Vagina (tissue), 2 donors: ENCODE data around the gene LRRC59. TPM values are rescaled to one million over a fixed set of nuclear protein-coding genes. Genes with fewer than 3 reads are reported as not detected.

ENCODE experiments used
- DNase-seq, 2 donors: peaks; one replicate each; pipeline ENCODE4 v3.0.0-alpha.2; 2017; ENCODE audit errors: extremely low spot score in 2 of 2
- H3K27ac ChIP-seq: fragments of 200-600 bp; sonication (generic); one replicate; pipeline ENCODE4 v1.5.1; 2019
- H3K27me3 ChIP-seq: fragments of 200-600 bp; sonication (generic); one replicate; pipeline ENCODE4 v1.5.1; 2019
- H3K36me3 ChIP-seq, 2 donors: fragments of 200-600 bp; sonication (generic); one replicate each; pipeline ENCODE4 v1.5.1; 2017 to 2019
- H3K4me1 ChIP-seq: fragments of 200-600 bp; sonication (generic); one replicate; pipeline ENCODE4 v1.5.1; 2019
- H3K4me3 ChIP-seq, 2 donors: fragments of 200-600 bp; sonication (generic); 1 replicate in 1 of 2; 2 replicates in 1 of 2; pipeline ENCODE4 v1.5.1; 2016 to 2019
- H3K9me3 ChIP-seq: fragments of 200-600 bp; sonication (generic); one replicate; pipeline ENCODE4 v1.5.1; 2019
- POLR2A ChIP-seq, 2 donors: fragments of 450-650 bp; IDR thresholded peaks; one replicate each; pipeline ENCODE4 v1.6.1; 2017; ENCODE audit warnings: antibody characterized with exemption in 2 of 2, mild to moderate bottlenecking in 2 of 2, moderate library complexity in 2 of 2
- POLR2AphosphoS5 ChIP-seq, 2 donors: sonication (generic); formaldehyde crosslinking; IDR thresholded peaks; one replicate each; pipeline ENCODE4 v1.9.0; 2017; ENCODE audit warnings: antibody characterized with exemption in 2 of 2, mild to moderate bottlenecking in 2 of 2, low read depth in 1 of 2; ENCODE audit not compliant: insufficient read depth in 1 of 2
- intact Hi-C: fragments of 100-400 bp; cut with DNase I; formaldehyde crosslinking; loops from one replicate; pipeline ENCODE4 v1.15.1; 2023
- total RNA-seq: library from RNA; depleted of rRNA; stranded (reverse); fragments of >200 nt; gene quantifications from one replicate; pipeline ENCODE4 v1.2.3, GENCODE V29; 2016
- TF ChIP-seq, protein P1 (sequence below), 3 experiments: fragments of 450-650 bp in 2 of 3; fragments of 200-600 bp in 1 of 3; sonication (generic) in 1 of 3; IDR thresholded peaks; one replicate each; pipeline ENCODE4 v1.5.1; 2017 to 2019; ENCODE audit warnings: antibody characterized with exemption in 3 of 3, mild to moderate bottlenecking in 2 of 3, moderate library complexity in 2 of 3

Gene LRRC59
- total RNA-seq, 1 donor from 2014 or later = 49.6 TPM

- Histone ChIP-seq H3K4me1 (peaks cover 63% of the 10 kb centered on the region), H3K27ac (peak overlapping the region; percentile 89), H3K27me3 (no peaks in the 10 kb centered on the region), H3K36me3 (no peaks in the 10 kb centered on the region), H3K4me3 (peak overlapping the region; percentile 72), H3K9me3 (no peaks in the 10 kb centered on the region)
- intact Hi-C loops = no loop called here
- no peak for DNase-seq
- TF ChIP-seq, protein P1, sequence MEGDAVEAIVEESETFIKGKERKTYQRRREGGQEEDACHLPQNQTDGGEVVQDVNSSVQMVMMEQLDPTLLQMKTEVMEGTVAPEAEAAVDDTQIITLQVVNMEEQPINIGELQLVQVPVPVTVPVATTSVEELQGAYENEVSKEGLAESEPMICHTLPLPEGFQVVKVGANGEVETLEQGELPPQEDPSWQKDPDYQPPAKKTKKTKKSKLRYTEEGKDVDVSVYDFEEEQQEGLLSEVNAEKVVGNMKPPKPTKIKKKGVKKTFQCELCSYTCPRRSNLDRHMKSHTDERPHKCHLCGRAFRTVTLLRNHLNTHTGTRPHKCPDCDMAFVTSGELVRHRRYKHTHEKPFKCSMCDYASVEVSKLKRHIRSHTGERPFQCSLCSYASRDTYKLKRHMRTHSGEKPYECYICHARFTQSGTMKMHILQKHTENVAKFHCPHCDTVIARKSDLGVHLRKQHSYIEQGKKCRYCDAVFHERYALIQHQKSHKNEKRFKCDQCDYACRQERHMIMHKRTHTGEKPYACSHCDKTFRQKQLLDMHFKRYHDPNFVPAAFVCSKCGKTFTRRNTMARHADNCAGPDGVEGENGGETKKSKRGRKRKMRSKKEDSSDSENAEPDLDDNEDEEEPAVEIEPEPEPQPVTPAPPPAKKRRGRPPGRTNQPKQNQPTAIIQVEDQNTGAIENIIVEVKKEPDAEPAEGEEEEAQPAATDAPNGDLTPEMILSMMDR (IDR thresholded peaks at IDR 0.05) = no peak
- TF ChIP-seq POLR2A (IDR thresholded peaks at IDR 0.05) = no peak
- TF ChIP-seq POLR2AphosphoS5 (IDR thresholded peaks at IDR 0.05; ENCODE audit: insufficient read depth in 1 of 2, low read depth in 1 of 2) = no peak
Measured at GRCh38 chr17:50426814-50427787, 29.8 kb upstream of the LRRC59 start.

DNA sequence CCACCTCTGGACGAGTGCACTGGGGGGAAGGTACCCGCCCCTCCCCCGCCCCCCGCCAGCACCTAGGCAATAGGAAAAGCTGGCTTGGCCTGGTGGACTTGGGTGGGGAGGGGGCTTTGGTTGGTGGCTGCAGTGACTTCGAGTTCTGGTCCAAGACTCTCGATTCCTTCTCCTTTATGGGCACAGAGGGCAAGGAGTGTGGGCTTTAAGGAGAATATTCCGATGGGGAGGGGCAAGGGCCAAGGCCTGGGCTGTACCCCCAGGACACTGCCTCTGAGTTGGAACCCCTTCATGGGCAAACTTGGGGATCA lies 29.1 kb upstream of the LRRC59 start:
- Histone ChIP-seq H3K27ac (peak overlapping the region; percentile 89), H3K4me1 (peaks cover 70% of the 10 kb centered on the region), H3K4me3 (peak overlapping the region; percentile 72), H3K36me3 (no peaks in the 10 kb centered on the region), H3K27me3 (no peaks in the 10 kb centered on the region), H3K9me3 (no peaks in the 10 kb centered on the region)
- DNase-seq = no peak
- intact Hi-C loops = no loop called here
- TF ChIP-seq, protein P1 (IDR thresholded peaks at IDR 0.05) = no peak

DNA sequence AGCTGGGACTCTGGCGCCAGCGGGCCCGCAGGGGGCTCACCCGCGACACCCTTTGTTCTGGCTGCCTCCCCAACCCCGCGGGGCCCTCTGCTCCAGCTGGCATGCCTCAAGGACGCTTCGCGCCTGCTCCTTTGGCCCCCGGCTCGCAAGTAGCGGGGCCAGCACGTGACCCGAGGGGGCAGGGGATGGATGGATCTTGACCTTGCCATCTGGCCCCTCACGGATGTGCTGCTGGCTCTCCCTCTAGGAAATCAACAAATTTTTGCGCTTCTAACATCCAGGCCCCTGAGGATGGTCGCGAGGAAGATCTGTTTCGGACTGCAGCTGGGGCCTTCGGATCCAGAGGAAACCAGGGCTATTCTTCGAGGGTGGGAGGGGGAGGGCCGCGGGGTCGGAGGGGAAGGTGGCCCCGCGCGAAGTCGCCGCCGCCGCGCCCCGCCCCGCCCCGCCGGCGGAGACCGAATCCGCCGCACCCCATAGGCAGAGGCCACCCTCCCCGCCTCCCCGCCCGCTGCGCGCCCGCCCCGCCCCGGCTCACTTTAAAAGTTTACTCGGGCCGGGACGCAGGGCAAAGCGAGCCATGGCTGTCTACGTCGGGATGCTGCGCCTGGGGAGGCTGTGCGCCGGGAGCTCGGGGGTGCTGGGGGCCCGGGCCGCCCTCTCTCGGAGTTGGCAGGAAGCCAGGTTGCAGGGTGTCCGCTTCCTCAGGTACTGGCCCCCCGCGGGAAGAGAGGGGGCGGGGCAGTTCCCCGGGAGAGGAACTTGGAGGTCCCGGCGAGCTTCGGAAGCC lies 28.6 kb upstream of the LRRC59 start, which contains the start of gene ACSF2:
ACSF2 (plus strand) TSS at position 537 of the 790 bp plus-strand sequence; CDS start at position 581, 44 bp downstream.
- Histone ChIP-seq H3K4me1 (peaks cover 75% of the 10 kb centered on the region), H3K27me3 (no peaks in the 10 kb centered on the region), H3K27ac (peak within 1 kb of the TSS; percentile 89), H3K36me3 (no peaks in the 10 kb centered on the region), H3K9me3 (no peaks in the 10 kb centered on the region), H3K4me3 (peak within 1 kb of the TSS; percentile 72)
- no peak for DNase-seq
- intact Hi-C loops = no loop called here
- peak in 1 of 2 donors; percentile 72 for TF ChIP-seq POLR2AphosphoS5 (IDR thresholded peaks at IDR 0.05; ENCODE audit: insufficient read depth in 1 of 2, low read depth in 1 of 2)
- peak in 1 of 2 donors; percentile 61 for TF ChIP-seq POLR2A (IDR thresholded peaks at IDR 0.05)
- TF ChIP-seq, protein P1 (IDR thresholded peaks at IDR 0.05) = no peak

DNA sequence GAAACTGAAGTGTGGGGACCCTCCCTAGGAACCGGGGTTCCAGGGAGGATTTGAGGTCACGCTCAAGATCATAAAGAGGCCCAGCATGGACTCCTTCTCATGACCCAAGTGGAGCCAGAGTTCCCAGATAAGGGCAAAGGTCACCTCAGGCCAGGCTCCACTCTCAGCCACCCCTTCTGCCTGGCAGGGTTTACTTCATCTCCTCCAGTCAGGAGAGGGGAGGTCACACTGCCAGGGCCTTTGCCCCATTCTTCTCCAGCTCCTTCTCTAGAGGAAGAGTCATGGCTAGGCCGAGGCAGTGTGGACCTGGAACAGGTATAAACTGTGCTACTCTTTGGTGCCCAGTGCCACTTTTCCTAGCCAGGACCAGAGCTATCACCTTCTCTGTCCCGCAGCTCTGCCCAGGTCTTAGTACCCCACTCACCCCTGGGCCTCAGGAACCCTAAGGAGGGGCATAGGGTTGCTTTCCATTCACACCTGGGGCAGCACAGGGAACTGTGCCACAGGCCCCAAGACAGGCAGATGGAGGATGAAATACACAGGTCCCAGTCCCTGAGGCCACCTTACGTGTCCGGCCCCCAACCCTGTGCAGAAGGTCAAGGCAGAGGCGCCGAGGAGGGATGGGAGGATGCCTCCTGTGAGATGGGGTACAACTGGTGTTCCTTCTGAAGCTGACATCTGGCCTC lies 27.8 kb upstream of the LRRC59 start:
- peak overlapping the region; percentile 89 for H3K27ac ChIP-seq
- H3K36me3 ChIP-seq = no peaks in the 10 kb centered on the region
- no peaks in the 10 kb centered on the region for H3K9me3 ChIP-seq
- H3K4me3 ChIP-seq = peak overlapping the region; percentile 72
- intact Hi-C loops = no loop called here
- TF ChIP-seq, protein P1 (IDR thresholded peaks at IDR 0.05) = no peak
- TF ChIP-seq POLR2AphosphoS5 (IDR thresholded peaks at IDR 0.05; ENCODE audit: insufficient read depth in 1 of 2, low read depth in 1 of 2) (no peak), POLR2A (IDR thresholded peaks at IDR 0.05) (no peak)
- peaks cover 76% of the 10 kb centered on the region for H3K4me1 ChIP-seq
- DNase-seq = no peak
- H3K27me3 ChIP-seq = no peaks in the 10 kb centered on the region
